ENCODE measurements around the gene NDUFB10.
A peak's percentile ranks its signal among the peaks of the same experiment; 100 is the strongest.

The NDUFB10 gene

DNA sequence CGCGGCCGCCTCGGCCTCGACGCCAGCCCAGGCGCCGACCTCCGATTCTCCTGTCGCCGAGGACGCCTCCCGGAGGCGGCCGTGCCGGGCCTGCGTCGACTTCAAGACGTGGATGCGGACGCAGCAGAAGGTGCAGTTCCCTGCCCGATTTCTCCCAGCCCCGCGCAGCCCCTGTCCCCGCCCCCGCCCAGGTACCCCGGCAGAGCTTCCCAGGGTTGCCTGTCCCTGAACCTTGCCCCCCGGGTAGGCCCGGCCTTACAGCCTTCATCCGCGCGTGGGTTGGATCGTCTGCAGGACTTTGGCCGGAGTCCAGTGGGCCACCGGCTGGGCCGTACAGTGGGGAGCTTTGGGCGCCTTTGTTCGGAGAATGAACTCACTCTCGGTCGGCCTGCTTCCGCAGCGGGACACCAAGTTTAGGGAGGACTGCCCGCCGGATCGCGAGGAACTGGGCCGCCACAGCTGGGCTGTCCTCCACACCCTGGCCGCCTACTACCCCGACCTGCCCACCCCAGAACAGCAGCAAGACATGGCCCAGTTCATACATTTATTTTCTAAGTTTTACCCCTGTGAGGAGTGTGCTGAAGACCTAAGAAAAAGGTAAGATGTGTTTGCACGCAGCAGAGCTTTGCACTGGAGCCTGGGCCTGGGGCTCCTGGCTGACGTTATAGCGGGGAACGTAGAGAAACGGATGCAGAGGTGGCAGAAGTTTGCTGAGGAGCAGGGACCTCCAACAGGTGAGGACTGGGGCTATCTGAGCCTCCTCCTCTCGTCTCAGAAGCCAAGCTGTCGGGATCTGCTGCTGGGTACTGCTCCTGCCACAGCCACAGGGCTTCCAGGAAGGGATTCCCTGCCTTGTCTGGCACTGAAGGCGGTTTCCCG is 25.2 kb downstream of the NDUFB10 start:
- no peak for DNase-seq (ENCODE audit: low read depth in 2 of 2)

DNA sequence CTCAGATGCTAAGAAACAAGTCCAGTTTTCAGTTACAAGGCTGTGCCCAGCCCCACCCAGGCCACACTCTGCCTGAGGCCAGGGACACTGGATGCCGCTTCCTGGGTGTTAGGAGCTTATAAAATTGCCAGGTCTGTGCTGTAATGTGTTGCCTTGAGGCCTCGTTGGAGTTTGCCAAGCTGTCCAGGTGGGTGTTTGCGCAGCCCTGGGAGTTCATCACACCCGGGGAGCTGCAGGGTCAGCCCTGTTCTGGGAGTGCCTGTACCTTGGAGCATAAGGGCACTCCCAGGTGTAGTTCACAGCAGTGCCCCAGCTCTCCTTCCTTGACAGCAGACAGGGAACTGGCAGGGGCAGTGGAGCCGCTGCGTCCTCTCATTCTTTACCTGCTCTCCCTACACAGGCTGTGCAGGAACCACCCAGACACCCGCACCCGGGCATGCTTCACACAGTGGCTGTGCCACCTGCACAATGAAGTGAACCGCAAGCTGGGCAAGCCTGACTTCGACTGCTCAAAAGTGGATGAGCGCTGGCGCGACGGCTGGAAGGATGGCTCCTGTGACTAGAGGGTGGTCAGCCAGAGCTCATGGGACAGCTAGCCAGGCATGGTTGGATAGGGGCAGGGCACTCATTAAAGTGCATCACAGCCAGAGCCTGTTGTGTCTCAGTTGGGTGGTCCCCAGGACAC is 26.3 kb downstream of the NDUFB10 start:
- no peak for DNase-seq (ENCODE audit: low read depth in 2 of 2)

DNA sequence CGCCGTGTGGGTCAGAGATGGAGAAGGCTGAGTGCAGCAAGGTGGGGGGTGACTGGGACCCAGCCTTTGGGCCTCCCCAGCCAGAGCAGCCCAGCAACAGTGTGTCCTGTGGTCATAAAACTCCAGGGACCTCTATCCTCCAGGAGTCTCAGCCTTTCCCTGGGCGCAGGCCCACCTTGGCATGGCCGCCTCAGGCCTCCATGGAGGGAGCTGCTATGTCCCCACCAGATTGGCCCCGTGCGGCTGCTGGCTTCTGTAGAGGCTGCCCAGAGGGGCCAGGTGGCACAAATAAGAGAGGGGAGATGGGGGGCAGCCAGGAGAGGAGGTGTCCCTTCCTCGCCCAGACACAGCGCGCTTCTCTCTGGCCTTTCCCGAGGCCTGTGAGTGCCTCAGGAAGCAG is 27.9 kb downstream of the NDUFB10 start:
- DNase-seq (ENCODE audit: low read depth in 2 of 2): no peak

DNA sequence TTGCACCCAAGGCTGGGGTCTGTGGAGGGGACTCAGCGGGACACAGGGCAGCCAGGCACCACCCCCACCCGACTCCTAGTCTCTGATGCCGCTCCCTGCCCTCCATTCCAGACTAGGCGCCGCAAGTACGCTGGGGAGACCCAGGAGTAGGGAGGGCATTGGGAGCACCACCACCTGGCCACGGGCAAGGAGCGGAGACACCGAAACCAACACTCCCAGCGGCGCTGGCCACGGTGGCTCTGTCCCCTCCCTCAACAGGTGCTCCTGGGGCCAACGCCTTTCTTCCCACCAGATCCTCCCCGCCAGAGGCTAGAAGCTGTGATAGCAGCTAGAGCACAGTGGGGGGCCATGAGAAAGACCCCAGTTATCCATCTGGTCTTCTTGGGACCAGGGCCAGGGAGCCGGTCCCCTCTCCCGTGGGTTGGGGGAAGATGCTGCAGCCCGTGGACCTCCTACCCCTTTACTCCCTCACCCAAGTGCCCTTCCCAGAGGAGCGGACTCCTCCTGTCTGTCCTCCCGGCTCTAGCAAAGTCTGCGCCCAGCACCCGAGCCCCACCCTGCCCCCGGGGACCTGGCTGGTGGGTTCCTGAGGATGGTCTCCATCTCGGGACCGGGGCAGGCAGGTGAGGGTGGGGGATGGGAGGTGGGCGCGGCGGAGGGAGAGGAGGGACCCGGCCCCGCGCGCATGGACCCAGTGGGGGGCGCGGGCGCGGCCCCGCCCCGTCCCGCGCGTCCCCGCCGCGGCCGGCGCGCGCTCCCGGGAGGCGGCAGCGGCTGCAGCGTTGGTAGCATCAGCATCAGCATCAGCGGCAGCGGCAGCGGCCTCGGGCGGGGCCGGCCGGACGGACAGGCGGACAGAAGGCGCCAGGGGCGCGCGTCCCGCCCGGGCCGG is 30.1 kb downstream of the NDUFB10 start, which contains the start of gene SYNGR3:
Gene SYNGR3 (plus strand): TSS at position 762 of the 892 bp plus-strand sequence. CDS start 133 bp downstream, outside the sequence.
- no peak for DNase-seq (ENCODE audit: low read depth in 2 of 2)

DNA sequence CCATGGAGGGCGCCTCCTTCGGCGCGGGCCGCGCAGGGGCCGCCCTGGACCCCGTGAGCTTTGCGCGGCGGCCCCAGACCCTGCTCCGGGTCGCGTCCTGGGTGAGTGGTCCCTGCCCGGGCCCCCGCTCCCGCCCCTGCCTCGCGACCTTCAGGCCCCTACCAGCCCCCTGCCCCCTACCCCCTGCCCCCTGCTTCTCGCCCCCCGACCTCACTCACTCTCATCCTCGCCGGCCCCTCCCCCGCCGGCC is 30.7 kb downstream of the NDUFB10 start:
- DNase-seq (ENCODE audit: low read depth in 2 of 2): no peak

DNA sequence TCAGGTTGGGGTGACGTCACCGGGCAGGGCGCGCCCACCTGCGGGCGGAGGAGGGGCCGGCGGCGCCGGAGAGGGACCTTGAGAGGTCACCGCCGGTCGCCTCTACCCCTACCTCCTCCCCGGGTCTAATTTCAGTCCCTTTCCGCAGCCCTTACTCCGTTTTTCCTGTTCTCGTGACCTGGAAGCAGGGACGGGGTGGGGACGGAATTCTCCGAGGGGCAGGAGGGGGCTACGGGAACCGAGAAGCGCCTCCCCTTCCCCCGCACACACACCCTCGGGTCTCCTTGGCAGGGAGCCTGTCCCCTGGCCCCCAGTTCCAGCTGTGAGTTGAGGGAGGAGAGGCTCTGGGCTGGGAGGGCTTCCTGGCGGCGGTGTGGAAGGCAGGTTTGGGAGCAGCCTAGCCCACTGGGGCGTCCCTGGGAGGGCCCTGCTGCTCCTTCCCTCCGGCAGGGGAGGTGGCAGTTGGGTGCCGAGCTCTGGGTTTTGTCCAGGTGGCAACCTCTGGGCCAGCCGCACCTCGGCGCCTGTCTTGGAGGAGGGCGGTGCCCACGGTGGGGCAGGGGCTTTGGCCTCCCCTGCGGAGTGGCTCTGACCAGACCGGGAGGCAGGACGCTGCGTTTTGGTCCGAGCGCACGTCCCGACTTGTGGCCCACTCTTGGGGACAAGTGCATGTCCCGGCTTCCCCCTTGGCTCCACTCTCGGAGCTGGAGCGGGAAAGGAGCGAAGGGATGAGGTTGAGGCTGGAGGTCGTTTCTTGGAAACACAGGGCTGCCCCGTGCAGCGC is 31.2 kb downstream of the NDUFB10 start:
- DNase-seq (ENCODE audit: low read depth in 2 of 2): no peak

DNA sequence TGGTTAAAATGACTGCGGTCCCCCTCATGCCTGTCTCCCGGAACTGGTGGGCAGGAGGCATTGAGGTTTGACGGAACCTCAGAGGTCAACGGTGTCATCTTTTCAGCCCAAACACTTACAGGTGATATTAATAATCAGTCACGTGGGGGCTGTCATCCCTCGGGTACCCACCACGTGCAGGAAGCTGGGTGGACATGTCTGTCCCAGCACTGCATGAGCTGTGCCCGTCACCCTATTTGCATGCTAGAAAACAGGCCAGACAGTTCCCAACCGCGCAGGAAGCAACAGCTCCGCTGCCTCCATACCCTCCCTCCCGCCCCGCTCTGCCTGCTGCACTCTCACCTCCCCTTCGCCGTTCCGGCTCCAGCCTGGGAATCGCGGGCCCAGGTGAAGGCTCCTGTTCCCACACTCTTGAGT is 31.8 kb downstream of the NDUFB10 start:
- no peak for DNase-seq (ENCODE audit: low read depth in 2 of 2)

DNA sequence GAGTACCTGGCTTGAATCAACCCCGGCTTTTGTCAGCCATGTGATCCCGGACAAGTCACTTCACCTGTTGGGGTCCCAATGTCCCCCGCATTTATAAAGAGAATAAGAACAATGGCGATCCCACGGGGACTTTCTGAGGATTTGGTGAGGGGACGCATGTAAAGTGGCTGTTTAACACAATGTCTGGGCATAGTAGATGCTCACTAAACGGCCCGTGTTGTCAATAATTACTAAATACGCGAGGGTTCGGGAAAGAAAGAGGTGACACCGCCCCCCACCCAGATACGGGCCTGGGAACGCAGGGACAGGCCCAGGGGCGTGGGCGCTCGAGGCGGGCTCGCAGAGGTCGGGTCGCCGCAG is 32.2 kb downstream of the NDUFB10 start:
- DNase-seq (ENCODE audit: low read depth in 2 of 2): no peak

DNA sequence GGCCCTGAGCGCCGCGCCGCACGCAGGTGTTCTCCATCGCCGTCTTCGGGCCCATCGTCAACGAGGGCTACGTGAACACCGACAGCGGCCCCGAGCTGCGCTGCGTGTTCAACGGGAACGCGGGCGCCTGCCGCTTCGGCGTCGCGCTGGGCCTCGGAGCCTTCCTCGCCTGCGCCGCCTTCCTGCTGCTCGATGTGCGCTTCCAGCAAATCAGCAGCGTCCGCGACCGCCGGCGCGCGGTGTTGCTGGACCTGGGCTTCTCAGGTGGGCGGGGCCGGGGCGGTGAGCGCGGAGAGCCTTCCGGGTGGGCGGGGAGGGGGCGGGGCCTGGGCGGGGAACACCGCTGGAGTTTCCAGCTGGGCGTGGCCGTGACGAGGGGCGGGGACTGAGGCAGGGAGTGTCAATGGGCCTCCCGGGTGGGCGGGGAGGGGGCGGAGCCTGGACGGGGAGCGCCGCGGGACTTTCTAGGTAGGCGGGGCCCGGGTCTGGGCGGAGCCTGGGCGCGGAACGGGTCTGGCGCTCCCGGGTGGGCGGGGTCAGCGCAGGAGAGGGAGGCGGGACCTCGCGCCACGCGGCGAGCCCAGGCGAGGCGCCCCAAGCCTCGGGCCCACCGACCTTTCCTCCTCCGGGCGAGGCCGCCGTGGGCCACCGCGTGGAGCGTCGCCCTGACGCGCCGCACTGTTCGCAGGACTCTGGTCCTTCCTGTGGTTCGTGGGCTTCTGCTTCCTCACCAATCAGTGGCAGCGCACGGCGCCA is 32.8 kb downstream of the NDUFB10 start:
- peak; percentile 98 for DNase-seq (ENCODE audit: low read depth in 2 of 2)

DNA sequence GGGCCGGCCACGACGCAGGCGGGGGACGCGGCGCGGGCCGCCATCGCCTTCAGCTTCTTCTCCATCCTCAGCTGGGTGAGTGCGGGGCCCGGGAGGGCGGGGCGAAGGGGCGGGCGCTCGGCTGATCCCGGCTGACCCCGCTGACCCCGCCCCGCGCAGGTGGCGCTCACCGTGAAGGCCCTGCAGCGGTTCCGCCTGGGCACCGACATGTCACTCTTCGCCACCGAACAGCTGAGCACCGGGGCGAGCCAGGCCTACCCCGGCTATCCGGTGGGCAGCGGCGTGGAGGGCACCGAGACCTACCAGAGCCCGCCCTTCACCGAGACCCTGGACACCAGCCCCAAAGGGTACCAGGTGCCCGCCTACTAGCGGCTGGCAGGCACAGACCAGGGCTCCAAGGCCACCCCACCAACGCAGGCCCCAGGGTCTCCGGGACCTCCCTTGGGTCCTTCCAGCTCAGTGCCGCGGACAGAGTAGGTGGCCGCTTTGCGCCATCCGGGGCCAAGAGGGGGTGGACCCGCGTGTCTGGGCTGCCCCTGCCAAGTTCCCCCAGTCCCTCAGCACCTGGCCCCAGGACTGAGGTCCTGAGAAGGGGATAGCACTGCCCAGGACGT is 33.5 kb downstream of the NDUFB10 start:
- DNase-seq (ENCODE audit: low read depth in 2 of 2): no peak

DNA sequence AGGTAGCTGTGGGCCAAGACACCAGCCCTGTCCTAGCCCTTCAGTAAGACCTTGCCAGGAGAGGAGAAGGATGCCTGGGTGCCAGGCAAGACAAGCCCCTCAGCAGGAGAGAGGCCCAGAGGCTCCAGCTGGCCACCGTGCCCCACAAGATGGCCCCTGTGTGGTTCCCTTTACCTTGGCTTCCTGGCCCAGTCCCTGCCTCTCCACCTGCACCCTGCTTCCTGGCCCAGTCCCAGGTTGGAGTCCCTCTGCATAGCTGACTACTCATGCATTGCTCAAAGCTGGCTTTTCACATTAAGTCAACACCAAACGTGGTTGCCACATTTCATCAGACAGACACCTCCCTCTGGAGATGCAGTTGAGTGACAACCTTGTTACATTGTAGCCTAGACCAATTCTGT is 34.4 kb downstream of the NDUFB10 start:
- no peak for DNase-seq (ENCODE audit: low read depth in 2 of 2)

DNA sequence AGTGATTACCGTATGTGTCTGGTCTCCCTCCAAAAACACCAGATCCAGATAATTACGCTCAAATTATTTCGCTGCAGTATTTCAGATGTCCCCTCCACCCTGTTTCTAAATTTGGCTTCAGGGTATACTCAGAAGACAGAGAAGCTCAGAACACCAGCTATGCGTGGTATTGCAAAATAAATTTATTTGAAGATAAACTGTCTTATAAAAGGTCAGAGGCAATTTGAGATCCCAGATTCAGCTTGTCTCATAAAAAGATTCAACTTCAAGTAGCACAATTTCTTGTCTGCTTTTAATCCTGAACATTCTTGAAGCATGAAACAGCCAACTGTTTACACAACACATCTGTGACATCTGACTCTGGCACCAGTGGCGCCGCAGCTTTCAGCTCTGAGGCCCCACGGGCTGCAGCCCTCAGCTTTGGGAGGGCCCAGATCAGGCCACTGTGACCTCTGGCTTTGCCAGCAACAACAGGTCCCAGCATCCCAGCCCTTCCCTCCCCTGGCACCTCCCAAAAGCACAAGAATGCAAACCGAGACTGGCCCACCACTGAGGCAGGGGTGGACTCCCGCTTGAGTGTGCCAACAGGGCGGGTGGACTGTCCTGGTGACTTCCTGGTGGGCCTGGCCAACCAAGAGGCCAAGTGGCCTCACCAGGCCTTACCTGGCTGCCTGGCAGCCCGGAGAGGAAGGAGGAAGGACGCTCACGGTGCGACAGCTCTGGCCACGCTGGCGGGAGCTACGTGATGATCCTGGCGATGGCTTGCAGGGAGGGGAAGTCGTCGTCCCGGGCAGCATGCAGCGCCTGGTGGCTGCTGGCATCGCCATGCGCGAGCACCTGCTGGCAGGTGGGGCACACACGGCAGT is 38.4 kb downstream of the NDUFB10 start:
- DNase-seq (ENCODE audit: low read depth in 2 of 2): no peak

DNA sequence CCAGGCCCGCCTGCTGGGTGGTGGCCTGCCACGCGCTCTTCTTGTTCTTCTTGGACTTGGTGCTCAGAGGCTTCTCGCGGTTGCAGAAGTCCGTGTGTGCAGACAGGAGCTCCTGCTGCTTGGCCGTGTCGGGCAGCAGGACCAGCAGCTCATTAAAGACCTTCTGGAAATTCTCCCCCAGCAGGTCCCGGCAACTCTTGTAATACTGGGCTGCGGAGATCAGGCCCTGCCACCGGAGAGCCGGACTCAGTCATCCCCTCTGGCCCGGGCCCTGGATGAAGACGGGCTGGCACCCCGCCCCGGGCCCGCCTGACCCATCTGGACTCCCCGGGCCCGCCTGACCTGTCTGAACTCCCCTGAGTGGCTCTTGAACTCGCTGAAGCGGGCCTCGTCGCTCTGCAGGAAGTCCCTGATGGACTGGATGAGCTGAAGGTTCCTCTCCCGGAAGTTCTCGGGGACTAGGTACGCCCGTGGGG is 39.1 kb downstream of the NDUFB10 start:
- DNase-seq (ENCODE audit: low read depth in 2 of 2): no peak

DNA sequence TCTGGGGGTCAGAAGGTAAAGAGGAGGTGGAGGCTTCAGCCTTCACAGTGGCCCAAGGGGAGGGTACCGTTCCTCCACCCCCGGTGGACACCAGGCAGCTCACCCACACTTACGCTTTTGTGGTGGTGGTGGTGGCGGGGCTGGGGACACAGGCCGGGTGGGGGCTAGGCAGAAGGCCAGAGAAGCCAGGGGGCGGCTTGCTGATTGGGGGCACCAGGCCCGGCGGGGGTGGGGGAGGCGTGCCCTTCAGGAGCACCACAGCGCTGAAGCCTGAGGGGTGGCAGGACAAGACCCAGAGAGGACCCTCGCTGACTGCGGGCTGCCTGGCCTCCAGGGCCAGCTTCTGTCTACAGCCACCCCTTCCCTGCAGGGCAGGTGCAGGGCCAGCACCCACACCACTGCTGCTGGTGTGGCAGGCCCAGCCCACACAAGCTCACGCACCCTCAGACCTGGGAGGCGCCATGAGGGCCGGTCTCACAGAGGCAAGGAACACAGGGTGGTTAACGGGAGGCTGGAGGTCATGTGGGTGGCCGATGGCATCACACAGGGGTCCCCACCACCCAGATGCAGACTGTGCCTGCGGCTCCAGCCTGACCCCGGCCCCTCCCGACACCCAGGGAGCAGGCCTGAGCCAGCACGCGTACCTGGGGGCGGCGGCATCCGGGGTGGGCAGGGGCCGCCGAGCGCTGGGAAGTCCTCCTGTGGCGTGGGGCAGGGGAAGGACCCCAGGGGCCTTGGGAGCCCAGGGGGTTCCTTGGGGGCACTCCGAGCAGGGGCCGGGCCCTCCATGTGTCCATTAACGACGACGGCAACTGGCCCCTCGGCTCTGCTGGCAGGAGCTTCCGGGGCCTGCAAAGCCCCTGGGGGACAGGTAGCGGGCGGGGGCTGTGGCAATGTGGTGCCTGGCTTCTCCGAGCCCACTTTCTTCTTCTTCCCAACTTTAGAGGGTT is 39.8 kb downstream of the NDUFB10 start:
- no peak for DNase-seq (ENCODE audit: low read depth in 2 of 2)

DNA sequence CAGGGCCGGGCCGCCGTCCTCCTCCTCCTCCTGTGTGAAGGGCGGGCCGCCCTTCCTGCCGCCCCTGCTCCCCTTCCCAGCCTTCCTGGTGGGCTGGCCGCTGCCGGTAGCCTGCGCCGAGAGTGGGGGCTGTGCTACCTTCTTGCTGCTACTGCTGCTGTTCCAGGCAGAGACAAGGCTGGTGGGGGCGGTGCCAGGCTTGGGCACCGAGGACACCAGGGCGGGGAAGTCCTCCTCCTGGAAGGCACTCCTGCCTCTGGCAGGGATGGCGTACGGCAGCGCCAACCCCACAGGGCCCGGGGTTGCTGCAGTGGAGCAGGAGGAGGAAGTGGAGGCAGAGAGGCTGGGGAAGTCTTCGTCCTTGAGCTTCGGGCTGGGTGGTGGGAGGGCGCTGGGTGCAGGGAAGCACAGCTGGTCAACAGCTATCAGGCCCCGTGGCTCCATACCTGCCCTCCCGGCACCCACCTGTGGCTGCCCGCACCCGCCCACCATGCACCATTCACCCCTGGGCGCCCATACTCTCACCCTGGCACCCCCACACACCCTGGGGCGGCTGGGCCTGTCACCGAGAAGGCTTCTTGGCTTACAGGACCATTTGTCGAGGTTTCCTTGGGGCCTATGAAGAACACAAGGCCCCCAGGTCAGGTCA is 40.7 kb downstream of the NDUFB10 start:
- DNase-seq (ENCODE audit: low read depth in 2 of 2): no peak

DNA sequence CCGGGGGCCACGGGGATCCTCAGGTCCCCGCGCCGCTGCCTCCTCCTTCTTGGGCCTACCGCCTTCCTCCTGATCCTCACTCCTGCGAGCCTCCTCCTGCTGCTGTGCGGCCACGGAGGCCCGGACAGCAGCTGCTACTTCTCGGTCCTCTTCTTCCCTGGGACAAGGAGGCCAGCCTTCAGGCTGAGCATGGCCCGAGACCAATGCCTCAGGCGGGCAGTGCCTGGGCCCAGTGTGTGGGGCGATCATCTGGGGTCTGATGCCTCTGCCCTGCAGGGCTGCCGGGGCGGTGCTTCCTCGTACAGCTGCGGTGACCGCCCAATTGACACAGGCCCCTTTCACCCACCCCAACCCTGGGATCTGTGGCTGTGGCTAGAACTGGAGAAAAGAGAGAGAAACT is 41.7 kb downstream of the NDUFB10 start:
- no peak for DNase-seq (ENCODE audit: low read depth in 2 of 2)

DNA sequence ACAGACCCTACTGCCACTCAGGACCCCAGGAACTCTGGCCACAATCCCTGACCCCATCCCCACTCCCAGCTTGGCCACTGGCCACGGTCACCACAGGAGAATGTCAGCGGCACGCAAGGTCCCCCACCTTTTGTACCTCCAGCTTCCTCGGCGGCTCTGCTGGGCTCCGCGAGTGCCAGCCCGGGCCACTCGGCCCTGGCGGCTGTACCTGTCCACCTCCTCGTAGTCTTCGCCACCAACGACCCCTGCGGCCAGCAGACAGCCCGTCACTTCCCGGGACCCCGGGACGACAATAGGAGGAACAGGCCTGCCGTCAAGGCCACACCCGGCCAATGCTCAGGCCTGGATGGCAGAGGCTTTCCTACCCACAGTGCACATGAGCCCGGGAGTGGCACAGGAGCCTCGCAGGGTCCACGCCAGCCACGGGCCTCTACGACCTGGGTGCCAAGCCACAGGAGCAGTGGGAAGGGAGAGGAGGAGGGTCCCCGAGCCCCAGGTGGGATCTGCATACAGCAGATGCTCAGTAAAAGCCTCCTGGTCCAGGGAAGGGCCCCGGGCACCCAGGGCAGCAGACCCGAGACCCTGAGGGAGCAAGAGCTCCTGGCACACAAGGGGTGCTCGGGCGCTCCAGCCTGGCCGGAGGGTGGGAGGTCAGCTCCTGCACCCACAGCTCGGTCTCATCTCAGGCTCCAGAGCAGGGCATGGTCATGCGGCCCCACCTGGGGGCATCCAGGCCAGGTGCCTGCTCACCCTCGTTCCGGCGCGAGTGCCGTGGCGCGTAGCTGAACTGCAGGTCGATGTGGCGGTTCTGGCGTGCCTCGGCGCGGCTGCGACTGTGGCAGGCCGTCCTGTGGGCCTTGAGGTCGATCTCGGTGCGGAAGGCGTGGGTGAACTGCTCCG is 42.4 kb downstream of the NDUFB10 start:
- no peak for DNase-seq (ENCODE audit: low read depth in 2 of 2)

Data from stimulated activated CD4-positive, alpha-beta T cell treated with anti-CD3 and anti-CD28 coated beads, Interleukin-15, amount 100 ng/mL, for 48 hours (primary cell).